DOHH2 (cell line): ENCODE measurements around the gene MPRIP.

ENCODE experiments used
- CTCF ChIP-seq: fragments of 200-600 bp; sonication (generic); IDR thresholded peaks from one replicate; pipeline ENCODE4 v1.5.1; 2014; ENCODE audit warnings: antibody characterized with exemption, mild to moderate bottlenecking, low read depth, low read length; ENCODE audit not compliant: poor library complexity, severe bottlenecking
- EZH2phosphoT487 ChIP-seq: fragments of 200-600 bp; sonication (generic); IDR thresholded peaks from 2 replicates; pipeline ENCODE4 v1.6.1; 2017; ENCODE audit warnings: borderline replicate concordance, mild to moderate bottlenecking, antibody characterized with exemption, low read length, moderate library complexity, mixed read lengths

DNA sequence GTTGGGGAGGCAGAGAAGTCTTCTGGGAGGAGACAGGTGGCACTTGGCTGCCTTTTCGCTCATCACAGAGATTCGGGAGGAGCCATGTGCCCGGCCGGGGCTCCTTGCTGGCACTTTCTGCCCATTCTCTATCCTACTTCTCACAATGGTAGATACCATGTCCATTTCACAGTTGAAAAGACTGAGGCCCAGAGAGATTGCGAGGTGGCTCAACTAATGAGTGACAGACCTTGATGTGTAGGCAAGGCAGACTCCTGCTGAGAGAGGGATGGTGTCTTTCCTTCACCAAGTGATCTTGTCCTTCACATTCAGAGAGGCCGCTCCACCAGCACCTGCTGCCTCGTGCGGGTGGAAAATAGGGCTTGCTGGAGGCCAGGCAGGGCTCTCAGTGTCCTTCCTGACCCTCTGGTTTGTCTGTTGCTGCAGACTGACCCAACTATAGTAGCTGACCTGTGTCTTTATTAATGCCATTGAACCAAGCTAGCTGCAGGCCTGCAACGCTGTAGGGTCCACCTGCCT is 42.1 kb downstream of the MPRIP start:
- TF ChIP-seq CTCF (no peak), EZH2phosphoT487 (no peak)
